MV-4-11 (cell line): ENCODE data around the gene CD27.
"Not testable (repeated sequence)": the region's sequence is repeated elsewhere in the genome, so short reads cannot be mapped to it uniquely, and the experiment has no call there.

Source experiments
- DNase-seq: peaks from one replicate; lab custom pipeline; 2025; lab: John Stamatoyannopoulos, UW

Gene CD27

GRCh38 chr12:6444704-6445688 is at the start of gene CD27:
TSS of gene CD27 (plus strand) at chr12:6444955. CDS start at chr12:6445096, 141 bp downstream.
- no peak for DNase-seq

GRCh38 chr12:6396031-6396430 is 48.7 kb upstream of the CD27 start:
- no peak for DNase-seq

GRCh38 chr12:6399884-6400644 is 44.7 kb upstream of the CD27 start:
- DNase-seq, result no peak

GRCh38 chr12:6404390-6404789 is 40.4 kb upstream of the CD27 start:
- DNase-seq, result no peak

- DNase-seq, result no peak
Observed at GRCh38 chr12:6405963-6406362, 38.8 kb upstream of the CD27 start.

- DNase-seq, result no peak
Observed at GRCh38 chr12:6407236-6407954, 37.4 kb upstream of the CD27 start.

GRCh38 chr12:6416596-6416995 is 28.2 kb upstream of the CD27 start:
- DNase-seq, result peak; percentile 98

GRCh38 chr12:6418796-6419195 is 26.0 kb upstream of the CD27 start:
- DNase-seq, result no peak

GRCh38 chr12:6420364-6420763 is 24.4 kb upstream of the CD27 start:
- DNase-seq, result no peak

GRCh38 chr12:6423267-6424007 is 21.3 kb upstream of the CD27 start:
- DNase-seq, result peak; percentile 88

GRCh38 chr12:6424008-6424347 is 20.8 kb upstream of the CD27 start:
- no peak for DNase-seq

- peak; percentile 31 for DNase-seq
Observed at GRCh38 chr12:6424866-6425265, 19.9 kb upstream of the CD27 start.

- DNase-seq, result no peak
Observed at GRCh38 chr12:6425590-6426531, 18.9 kb upstream of the CD27 start.

- DNase-seq, result no peak
Observed at GRCh38 chr12:6426882-6427671, 17.7 kb upstream of the CD27 start.

- not testable (repeated sequence) for DNase-seq
Observed at GRCh38 chr12:6427796-6428195, 17.0 kb upstream of the CD27 start.

GRCh38 chr12:6428326-6428725 is 16.4 kb upstream of the CD27 start:
- DNase-seq, result no peak

- DNase-seq, result peak; percentile 86
Observed at GRCh38 chr12:6430124-6430989, 14.4 kb upstream of the CD27 start.

GRCh38 chr12:6432991-6433390 is 11.8 kb upstream of the CD27 start:
- no peak for DNase-seq
